Chondrocyte (in vitro differentiated cells): ENCODE data around the gene RASSF3. TPM values are rescaled to one million over a fixed set of nuclear protein-coding genes. Genes with fewer than 3 reads are reported as not detected.
"Not testable (repeated sequence)": the region's sequence is repeated elsewhere in the genome, so short reads cannot be mapped to it uniquely, and the experiment has no call there.

Experiments used
- DNase-seq: peaks from one replicate; pipeline ENCODE4 v3.0.0; 2021; ENCODE audit warnings: mixed read lengths, low spot score
- H3K27ac Mint-ChIP-seq: one replicate; pipeline ENCODE4 v1.8.0; 2021; ENCODE audit warnings: mild to moderate bottlenecking, moderate library complexity, mixed read lengths; ENCODE audit not compliant: unreplicated experiment
- H3K27me3 Mint-ChIP-seq: 2 replicates; pipeline ENCODE4 v1.8.0; 2021; ENCODE audit warnings: low read depth, mixed read lengths
- H3K36me3 Mint-ChIP-seq: 2 replicates; pipeline ENCODE4 v1.8.0; 2021; ENCODE audit warnings: low read depth, mixed read lengths
- H3K4me1 Mint-ChIP-seq: 2 replicates; pipeline ENCODE4 v1.8.0; 2021; ENCODE audit warnings: low read depth, mild to moderate bottlenecking, mixed read lengths
- H3K4me3 Mint-ChIP-seq: one replicate; pipeline ENCODE4 v1.8.0; 2021; ENCODE audit warnings: mild to moderate bottlenecking, moderate library complexity, mixed read lengths; ENCODE audit not compliant: unreplicated experiment
- H3K9me3 Mint-ChIP-seq: 2 replicates; pipeline ENCODE4 v1.8.0; 2021; ENCODE audit warnings: low read depth, mixed read lengths
- total RNA-seq: library from RNA; stranded (reverse); gene quantifications from 3 replicates; pipeline ENCODE4 v1.2.1, GENCODE V29; 2021
- TF ChIP-seq, protein P1 (sequence below): fragments of 200-600 bp; sonication (generic); IDR thresholded peaks from 2 replicates; pipeline ENCODE4 v1.5.0; 2021; ENCODE audit warnings: antibody characterized with exemption, mild to moderate bottlenecking, moderate library complexity

RASSF3 gene
- total RNA-seq, 1 donor from 2014 or later: 51.1 TPM

DNA sequence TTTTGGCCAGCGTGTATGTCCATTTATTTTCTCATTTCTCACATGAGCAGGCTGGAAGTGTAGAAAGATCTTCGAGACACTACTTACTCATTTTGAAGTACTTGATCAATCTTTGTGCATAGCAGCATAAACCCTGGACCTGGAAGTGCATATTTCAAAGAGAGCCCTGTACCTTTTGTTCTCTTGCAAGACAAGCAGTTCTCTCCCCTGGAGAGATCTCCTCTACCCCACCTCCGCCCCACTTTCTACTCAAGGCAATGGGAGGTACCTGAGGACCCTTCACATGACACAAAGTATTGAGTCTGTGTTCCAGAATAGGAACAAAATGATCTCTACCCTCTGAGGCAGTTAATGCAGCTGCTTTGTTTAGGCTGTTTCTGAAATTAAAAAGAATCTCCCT lies 27.4 kb upstream of the RASSF3 start:
- no peak overlapping the region for H3K27ac Mint-ChIP-seq
- DNase-seq: no peak
- no peaks in the 10 kb centered on the region for H3K9me3 Mint-ChIP-seq
- H3K36me3 Mint-ChIP-seq: no peaks in the 10 kb centered on the region
- TF ChIP-seq, protein P1, sequence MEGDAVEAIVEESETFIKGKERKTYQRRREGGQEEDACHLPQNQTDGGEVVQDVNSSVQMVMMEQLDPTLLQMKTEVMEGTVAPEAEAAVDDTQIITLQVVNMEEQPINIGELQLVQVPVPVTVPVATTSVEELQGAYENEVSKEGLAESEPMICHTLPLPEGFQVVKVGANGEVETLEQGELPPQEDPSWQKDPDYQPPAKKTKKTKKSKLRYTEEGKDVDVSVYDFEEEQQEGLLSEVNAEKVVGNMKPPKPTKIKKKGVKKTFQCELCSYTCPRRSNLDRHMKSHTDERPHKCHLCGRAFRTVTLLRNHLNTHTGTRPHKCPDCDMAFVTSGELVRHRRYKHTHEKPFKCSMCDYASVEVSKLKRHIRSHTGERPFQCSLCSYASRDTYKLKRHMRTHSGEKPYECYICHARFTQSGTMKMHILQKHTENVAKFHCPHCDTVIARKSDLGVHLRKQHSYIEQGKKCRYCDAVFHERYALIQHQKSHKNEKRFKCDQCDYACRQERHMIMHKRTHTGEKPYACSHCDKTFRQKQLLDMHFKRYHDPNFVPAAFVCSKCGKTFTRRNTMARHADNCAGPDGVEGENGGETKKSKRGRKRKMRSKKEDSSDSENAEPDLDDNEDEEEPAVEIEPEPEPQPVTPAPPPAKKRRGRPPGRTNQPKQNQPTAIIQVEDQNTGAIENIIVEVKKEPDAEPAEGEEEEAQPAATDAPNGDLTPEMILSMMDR: no peak
- H3K27me3 Mint-ChIP-seq: peaks cover 2% of the 10 kb centered on the region
- no peak overlapping the region for H3K4me3 Mint-ChIP-seq
- peaks cover 6% of the 10 kb centered on the region for H3K4me1 Mint-ChIP-seq

DNA sequence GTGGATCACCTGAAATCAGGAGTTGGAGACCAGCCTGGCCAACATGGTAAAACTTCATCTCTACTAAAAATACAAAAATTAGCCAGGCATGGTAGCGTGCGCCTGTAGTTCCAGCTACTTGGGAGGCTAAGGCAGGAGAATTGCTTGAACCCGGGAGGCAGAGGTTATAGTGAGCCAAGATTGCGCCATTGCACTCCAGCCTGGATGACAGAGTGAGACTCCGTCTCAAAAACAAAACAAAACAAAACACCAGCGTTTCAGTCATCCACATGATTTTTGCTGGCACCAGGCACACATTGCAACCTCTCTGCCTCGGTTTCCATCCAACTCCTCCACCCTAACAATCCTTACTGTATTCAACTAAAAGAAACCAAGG lies 26.9 kb upstream of the RASSF3 start:
- not testable (repeated sequence) for H3K27ac Mint-ChIP-seq, H3K9me3 Mint-ChIP-seq, H3K36me3 Mint-ChIP-seq, H3K4me1 Mint-ChIP-seq, H3K27me3 Mint-ChIP-seq, H3K4me3 Mint-ChIP-seq, DNase-seq

DNA sequence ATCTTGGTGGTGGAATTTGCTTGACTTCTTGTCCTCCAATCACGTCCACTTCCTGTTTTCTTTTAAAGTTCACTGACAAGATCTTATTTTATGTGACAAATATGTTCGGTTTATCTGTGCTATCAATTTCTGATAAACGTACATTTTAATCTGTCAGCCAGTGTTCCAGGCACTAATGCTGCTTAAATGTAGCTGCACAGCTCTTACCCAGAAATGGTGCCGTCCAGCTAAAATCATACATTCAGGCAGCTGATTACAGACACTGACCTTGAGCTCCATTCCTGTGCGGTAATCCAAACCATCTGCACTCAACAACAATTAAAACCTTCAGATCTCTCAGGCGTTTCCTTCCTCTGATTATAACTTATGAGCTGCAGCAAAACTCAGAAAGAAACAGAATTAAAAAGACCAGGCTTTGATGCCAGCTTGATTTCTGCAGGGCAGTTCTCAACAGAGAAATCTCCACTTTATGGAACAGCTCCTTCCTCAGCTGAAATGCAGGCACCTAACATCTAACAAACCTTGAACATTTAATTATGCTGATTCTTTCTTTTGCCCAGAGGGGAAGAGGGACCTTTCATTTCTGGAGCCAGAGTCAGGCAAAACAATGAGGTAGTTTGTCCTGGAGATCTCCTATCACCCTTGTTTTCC lies 26.4 kb upstream of the RASSF3 start:
- DNase-seq: no peak
- H3K4me3 Mint-ChIP-seq: no peak overlapping the region
- H3K4me1 Mint-ChIP-seq: peaks cover 6% of the 10 kb centered on the region

DNA sequence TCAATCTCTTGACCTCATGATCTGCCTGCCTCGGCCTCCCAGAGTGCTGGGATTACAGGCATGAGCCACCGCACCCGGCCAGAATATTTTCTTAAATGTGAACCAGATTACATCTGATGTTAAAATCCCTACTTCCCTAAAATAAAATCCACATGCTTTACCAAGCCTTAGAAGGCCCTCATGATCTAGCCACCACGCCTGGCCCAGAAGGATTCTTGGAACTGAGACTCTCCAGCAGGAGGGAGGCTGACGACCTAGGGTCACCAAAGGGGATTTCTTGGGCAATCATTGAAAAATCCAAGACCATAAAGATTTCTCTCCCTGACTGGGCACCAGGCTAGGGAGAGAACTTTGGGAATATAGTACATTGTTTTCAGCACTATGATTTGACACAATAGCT lies 25.2 kb upstream of the RASSF3 start:
- Mint-ChIP-seq H3K27ac (no peak overlapping the region), H3K4me1 (peaks cover 6% of the 10 kb centered on the region), H3K4me3 (no peak overlapping the region), H3K27me3 (peaks cover 2% of the 10 kb centered on the region), H3K9me3 (no peaks in the 10 kb centered on the region), H3K36me3 (no peaks in the 10 kb centered on the region)
- TF ChIP-seq, protein P1: no peak
- DNase-seq: no peak

More for the DNA sequence above, 26.4 kb upstream of the RASSF3 start:
- Mint-ChIP-seq H3K36me3 (no peaks in the 10 kb centered on the region), H3K27me3 (peaks cover 2% of the 10 kb centered on the region), H3K27ac (no peak overlapping the region), H3K9me3 (no peaks in the 10 kb centered on the region)
- TF ChIP-seq, protein P1: no peak

DNA sequence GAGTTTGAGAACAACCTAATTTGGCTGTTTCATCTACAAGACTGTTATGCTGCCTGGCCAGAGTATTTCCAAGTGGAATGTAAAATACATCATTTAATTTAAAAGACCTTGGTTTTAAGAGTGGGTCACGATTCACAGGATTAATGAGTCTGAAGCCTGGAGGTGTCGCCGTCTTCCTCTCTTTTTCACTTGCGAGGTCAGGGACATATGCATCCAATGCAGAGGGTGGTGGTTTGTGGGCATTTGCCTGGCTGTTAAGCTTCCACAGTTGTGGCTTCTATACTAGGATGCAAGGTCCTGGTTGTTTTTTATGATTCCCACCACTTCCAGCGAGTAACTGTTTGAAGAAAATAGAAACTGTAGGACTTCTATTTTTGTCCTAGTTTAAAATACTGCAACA lies 22.8 kb upstream of the RASSF3 start:
- no peak for DNase-seq
- Mint-ChIP-seq H3K27ac (no peak overlapping the region), H3K4me1 (peaks cover 6% of the 10 kb centered on the region), H3K36me3 (no peaks in the 10 kb centered on the region), H3K4me3 (no peak overlapping the region), H3K27me3 (peaks cover 2% of the 10 kb centered on the region), H3K9me3 (no peaks in the 10 kb centered on the region)
- TF ChIP-seq, protein P1: no peak

DNA sequence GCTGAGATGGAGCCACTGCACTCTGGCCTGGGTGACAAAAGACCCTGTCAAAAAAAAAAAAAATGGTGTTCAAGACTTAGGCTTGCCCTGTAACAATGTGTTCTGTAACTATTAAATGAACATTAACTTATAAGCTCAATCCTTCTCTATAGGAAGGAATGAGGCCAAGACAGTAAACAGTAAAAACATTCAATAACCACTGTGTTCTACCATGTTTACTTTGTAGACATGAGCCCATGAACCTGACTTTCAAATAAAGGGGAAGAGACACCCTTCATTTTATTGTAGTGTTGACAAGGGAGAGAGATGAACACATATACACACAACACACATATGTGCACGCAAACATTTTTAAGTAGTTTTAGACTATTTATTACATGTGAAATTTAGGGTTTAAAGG lies 20.1 kb upstream of the RASSF3 start:
- DNase-seq: no peak
- Mint-ChIP-seq H3K4me3 (no peak overlapping the region), H3K36me3 (no peaks in the 10 kb centered on the region), H3K9me3 (no peaks in the 10 kb centered on the region), H3K27ac (no peak overlapping the region), H3K4me1 (no peaks in the 10 kb centered on the region), H3K27me3 (no peaks in the 10 kb centered on the region)
- TF ChIP-seq, protein P1: no peak
